ENCODE data around the gene ZNF770.

- TF ChIP-seq, protein P1, sequence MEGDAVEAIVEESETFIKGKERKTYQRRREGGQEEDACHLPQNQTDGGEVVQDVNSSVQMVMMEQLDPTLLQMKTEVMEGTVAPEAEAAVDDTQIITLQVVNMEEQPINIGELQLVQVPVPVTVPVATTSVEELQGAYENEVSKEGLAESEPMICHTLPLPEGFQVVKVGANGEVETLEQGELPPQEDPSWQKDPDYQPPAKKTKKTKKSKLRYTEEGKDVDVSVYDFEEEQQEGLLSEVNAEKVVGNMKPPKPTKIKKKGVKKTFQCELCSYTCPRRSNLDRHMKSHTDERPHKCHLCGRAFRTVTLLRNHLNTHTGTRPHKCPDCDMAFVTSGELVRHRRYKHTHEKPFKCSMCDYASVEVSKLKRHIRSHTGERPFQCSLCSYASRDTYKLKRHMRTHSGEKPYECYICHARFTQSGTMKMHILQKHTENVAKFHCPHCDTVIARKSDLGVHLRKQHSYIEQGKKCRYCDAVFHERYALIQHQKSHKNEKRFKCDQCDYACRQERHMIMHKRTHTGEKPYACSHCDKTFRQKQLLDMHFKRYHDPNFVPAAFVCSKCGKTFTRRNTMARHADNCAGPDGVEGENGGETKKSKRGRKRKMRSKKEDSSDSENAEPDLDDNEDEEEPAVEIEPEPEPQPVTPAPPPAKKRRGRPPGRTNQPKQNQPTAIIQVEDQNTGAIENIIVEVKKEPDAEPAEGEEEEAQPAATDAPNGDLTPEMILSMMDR (IDR thresholded peaks at IDR 0.05; ENCODE audit: extremely low read depth in 1 of 2, insufficient read depth in 1 of 2, low read depth in 1 of 2, low read length in 2 of 2), result no peak
- TF ChIP-seq, protein P2, sequence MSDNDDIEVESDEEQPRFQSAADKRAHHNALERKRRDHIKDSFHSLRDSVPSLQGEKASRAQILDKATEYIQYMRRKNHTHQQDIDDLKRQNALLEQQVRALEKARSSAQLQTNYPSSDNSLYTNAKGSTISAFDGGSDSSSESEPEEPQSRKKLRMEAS (IDR thresholded peaks at IDR 0.05; ENCODE audit: insufficient read depth, insufficient read length), result no peak
- TF ChIP-seq MYC (IDR thresholded peaks at IDR 0.05; ENCODE audit: low read depth, low read length), result no peak
- no peak for TF ChIP-seq GATA2 (IDR thresholded peaks at IDR 0.05; ENCODE audit: insufficient read depth, insufficient read length, low read depth, low read length)
- no peak for TF ChIP-seq EZH2 (IDR thresholded peaks at IDR 0.05; ENCODE audit: borderline replicate concordance, low read depth, low read length, severe bottlenecking)
- no peak for TF ChIP-seq FOS (IDR thresholded peaks at IDR 0.05; ENCODE audit: borderline replicate concordance, insufficient read depth, low read length)
Measured at GRCh38 chr15:35014241-35014640, 26.2 kb upstream of the ZNF770 start.
